SK-N-SH (cell line): ENCODE data around the gene UCP2. TPM values are rescaled to one million over a fixed set of nuclear protein-coding genes. Genes with fewer than 3 reads are reported as not detected.

Source experiments
- CTCF ChIA-PET: fragments of 300-600, 350-600 bp; formaldehyde crosslinking; extraction: SDS; loops from one replicate; lab custom pipeline; 2021; lab: Yijun Ruan, JAX
- POLR2A ChIA-PET: fragments of 350-600 bp; sonication (Branson Sonifier 250); formaldehyde crosslinking; extraction: SDS; loops from one replicate; lab custom pipeline; 2020; ENCODE audit warnings: antibody characterized with exemption, inconsistent platforms; lab: Yijun Ruan, JAX
- DNase-seq: peaks from one replicate; pipeline ENCODE4 v3.0.0; 2012
- H2AFZ ChIP-seq: fragments of 200-600 bp; sonication (generic); 2 replicates; pipeline ENCODE4 v1.8.1; 2016; ENCODE audit warnings: antibody characterized with exemption, mild to moderate bottlenecking, low read depth
- H3F3A ChIP-seq: fragments of 200-600 bp; sonication (generic); replicated peaks from 2 replicates; pipeline ENCODE3; 2016; ENCODE audit warnings: antibody characterized with exemption, mild to moderate bottlenecking; ENCODE audit not compliant: insufficient read depth
- H3K27ac ChIP-seq, 2 experiments: fragments of 200-500 bp in 1 of 2; fragments of 200-600 bp in 1 of 2; sonication (Bioruptor generic) in 1 of 2; sonication (generic), shearing (Covaris generic) in 1 of 2; 2 replicates each; pipeline versions ENCODE4 v1.5.1 to v1.6.1; 2014 to 2016; ENCODE audit warnings: low read depth in 2 of 2, inconsistent platforms in 1 of 2, low read length in 1 of 2, mild to moderate bottlenecking in 1 of 2, mixed read lengths in 1 of 2
- H3K27me3 ChIP-seq: fragments of 200-600 bp; sonication (generic), shearing (Covaris generic); 2 replicates; pipeline ENCODE4 v1.6.1; 2016; ENCODE audit warnings: mixed run types; ENCODE audit not compliant: insufficient read depth
- H3K36me3 ChIP-seq, 2 experiments: fragments of 200-500 bp in 1 of 2; fragments of 200-600 bp in 1 of 2; sonication (Bioruptor generic) in 1 of 2; sonication (generic) in 1 of 2; replicated peaks in 1 of 2; 2 replicates each; pipeline versions ENCODE3 to v1.5.1; 2014 to 2016; ENCODE audit warnings: low read length in 1 of 2, mild to moderate bottlenecking in 1 of 2; ENCODE audit not compliant: insufficient read depth in 2 of 2, control insufficient read depth in 1 of 2
- H3K4me1 ChIP-seq, 2 experiments: fragments of 200-500 bp in 1 of 2; fragments of 200-600 bp in 1 of 2; sonication (Bioruptor generic) in 1 of 2; sonication (generic), shearing (Covaris generic) in 1 of 2; 2 replicates each; pipeline versions ENCODE4 v1.5.1 to v1.6.1; 2014 to 2016; ENCODE audit warnings: low read depth in 1 of 2, low read length in 1 of 2, mixed run types in 1 of 2; ENCODE audit not compliant: insufficient read depth in 2 of 2, control insufficient read depth in 1 of 2
- H3K4me2 ChIP-seq: fragments of 200-600 bp; sonication (generic), shearing (Covaris generic); 2 replicates; pipeline ENCODE4 v1.6.1; 2017; ENCODE audit warnings: mixed run types
- H3K4me3 ChIP-seq, 2 experiments: fragments of 200-500 bp in 1 of 2; fragments of 200-600 bp in 1 of 2; sonication (Bioruptor generic) in 1 of 2; sonication (generic), shearing (Covaris generic) in 1 of 2; 2 replicates each; pipeline versions ENCODE4 v1.5.1 to v1.8.1; 2014 to 2016; ENCODE audit warnings: low read depth in 2 of 2, inconsistent platforms in 1 of 2, low read length in 1 of 2, mild to moderate bottlenecking in 1 of 2, mixed read lengths in 1 of 2, moderate library complexity in 1 of 2
- H3K79me2 ChIP-seq: fragments of 200-600 bp; sonication (generic); 2 replicates; pipeline ENCODE4 v1.8.1; 2017; ENCODE audit warnings: mild to moderate bottlenecking; ENCODE audit not compliant: insufficient read depth
- H3K9ac ChIP-seq: fragments of 200-600 bp; sonication (generic); 2 replicates; pipeline ENCODE4 v1.6.1; 2017; ENCODE audit warnings: mixed run types
- H3K9me2 ChIP-seq: fragments of 200-600 bp; sonication (generic); 2 replicates; pipeline ENCODE4 v1.6.1; 2017; ENCODE audit warnings: mixed run types
- H3K9me3 ChIP-seq: fragments of 200-600 bp; sonication (generic); 2 replicates; pipeline ENCODE4 v1.6.1; 2017; ENCODE audit warnings: mixed run types, mild to moderate bottlenecking, moderate library complexity
- H4K20me1 ChIP-seq: fragments of 200-600 bp; sonication (generic); 2 replicates; pipeline ENCODE4 v1.6.1; 2017; ENCODE audit warnings: mild to moderate bottlenecking, mixed run types; ENCODE audit not compliant: insufficient read depth
- CHD2 ChIP-seq: fragments of 150-350 bp; IDR thresholded peaks from 2 replicates; pipeline ENCODE4 v1.6.1; 2018; ENCODE audit warnings: low read length; ENCODE audit not compliant: partially characterized antibody
- ELF1 ChIP-seq: IDR thresholded peaks from 2 replicates; pipeline ENCODE4 v1.4.0; 2012
- EZH2phosphoT487 ChIP-seq: fragments of 200-600 bp; sonication (generic); IDR thresholded peaks from 2 replicates; pipeline ENCODE4 v1.6.1; 2017; ENCODE audit warnings: low read depth, mixed run types, mild to moderate bottlenecking, antibody characterized with exemption, moderate library complexity, borderline replicate concordance
- FOSL2 ChIP-seq: IDR thresholded peaks from 2 replicates; pipeline ENCODE4 v1.4.0; 2012; ENCODE audit warnings: low read depth, mild to moderate bottlenecking, moderate library complexity, borderline replicate concordance
- FOXJ3 ChIP-seq: sonication (generic); formaldehyde crosslinking; IDR thresholded peaks from 2 replicates; pipeline ENCODE4 v1.5.1; 2020; ENCODE audit warnings: mild to moderate bottlenecking, missing genetic modification reagents
- FOXM1 ChIP-seq: IDR thresholded peaks from 2 replicates; pipeline ENCODE4 v1.4.0; 2012; ENCODE audit warnings: low read depth, mild to moderate bottlenecking
- GABPA ChIP-seq: IDR thresholded peaks from 2 replicates; pipeline ENCODE4 v1.4.0; 2012; ENCODE audit warnings: low read depth, mild to moderate bottlenecking
- IRF3 ChIP-seq: fragments of 150-350 bp; IDR thresholded peaks from 2 replicates; pipeline ENCODE4 v1.6.1; 2016; ENCODE audit warnings: mild to moderate bottlenecking, low read depth, low read length
- JUND ChIP-seq: IDR thresholded peaks from 2 replicates; pipeline ENCODE4 v1.4.0; 2012
- MAX ChIP-seq: IDR thresholded peaks from 2 replicates; pipeline ENCODE4 v1.4.0; 2012; ENCODE audit warnings: low read depth
- MEF2A ChIP-seq: IDR thresholded peaks from 2 replicates; pipeline ENCODE4 v1.4.0; 2012; ENCODE audit warnings: low read depth, borderline replicate concordance
- POLR2AphosphoS5 ChIP-seq: IDR thresholded peaks from 2 replicates; pipeline ENCODE4 v1.6.1; 2012; ENCODE audit warnings: low read depth, low read length
- SIN3A ChIP-seq: IDR thresholded peaks from 2 replicates; pipeline ENCODE4 v1.6.1; 2012; ENCODE audit warnings: low read depth, mild to moderate bottlenecking, low read length, moderate library complexity, borderline replicate concordance
- TCF12 ChIP-seq: IDR thresholded peaks from 2 replicates; pipeline ENCODE4 v1.4.0; 2012
- USF1 ChIP-seq: IDR thresholded peaks from 2 replicates; pipeline ENCODE4 v1.4.0; 2012; ENCODE audit warnings: low read depth, borderline replicate concordance
- ZBTB33 ChIP-seq: IDR thresholded peaks from 2 replicates; pipeline ENCODE4 v1.4.0; 2012; ENCODE audit warnings: low read depth, borderline replicate concordance
- WGBS: methylation state at CpG from one replicate; pipeline ENCODE4 v1.1.6; 2017; ENCODE audit warnings: low lambda C conversion rate; 5-methylcytosine and 5-hydroxymethylcytosine counted together
- polyA plus RNA-seq, 3 experiments: library from polyadenylated mRNA; depleted of rRNA; stranded (reverse); fragments of >200 nt; gene quantifications; 2 replicates each; pipeline ENCODE4 v1.2.3, GENCODE V29; 2012

Gene UCP2
- polyA plus RNA-seq, 1 of the 3 experiments (the other 2 are of a cell fraction) = 36.0 TPM

GRCh38 chr11:73972187-73972586, 10.5 kb downstream of the UCP2 start:
- Histone ChIP-seq H4K20me1 (no peaks in the 10 kb centered on the region), H2AFZ (no peak overlapping the region), H3K9me2 (no peaks in the 10 kb centered on the region), H3F3A (peaks cover 3% of the 10 kb centered on the region), H3K4me1 (peaks cover 0 to 4% of the 10 kb centered on the region in 2 experiments; a peak in 1 of 4 replicates), H3K9me3 (no peaks in the 10 kb centered on the region), H3K9ac (no peak overlapping the region), H3K79me2 (no peaks in the 10 kb centered on the region), H3K4me2 (no peak overlapping the region), H3K27ac (no peak overlapping the region), H3K36me3 (peaks cover 3 to 17% of the 10 kb centered on the region in 2 experiments), H3K4me3 (no peak overlapping the region), H3K27me3 (no peaks in the 10 kb centered on the region)
- TF ChIP-seq MAX = no peak
- no peak for TF ChIP-seq FOSL2
- TF ChIP-seq JUND = no peak
- TF ChIP-seq SIN3A = no peak
- TF ChIP-seq GABPA = no peak
- no peak for TF ChIP-seq FOXM1
- TF ChIP-seq MEF2A = no peak
- TF ChIP-seq CHD2 = no peak
- no peak for TF ChIP-seq ELF1
- no peak for TF ChIP-seq POLR2AphosphoS5
- TF ChIP-seq USF1 = no peak
- TF ChIP-seq ZBTB33 = no peak
- TF ChIP-seq IRF3 = no peak
- no peak for TF ChIP-seq EZH2phosphoT487
- TF ChIP-seq FOXJ3 = no peak
- TF ChIP-seq TCF12 = no peak
- CTCF ChIA-PET = interaction anchor here (0.8 to 1.5 kb wide), 2 partner anchors 8 to 284 kb away, joined by 3 to 8 read pairs; no protein-coding TSS in a partner anchor
- POLR2A ChIA-PET = interaction anchor here (3.9 kb wide), 1 partner anchor 10 kb away, joined by 15 read pairs; the partner anchor contains the start of gene UCP2
- 80% methylated on average over 1 of the region's 1 CpG for WGBS
- DNase-seq = no peak
